GM19099 (cell line): ENCODE measurements around the gene CTSC.

Experiments
- POLR2A ChIP-seq: IDR thresholded peaks from 3 replicates; pipeline ENCODE4 v1.6.1; 2011; ENCODE audit warnings: low read depth; ENCODE audit not compliant: insufficient read length; ENCODE audit errors: extremely low read depth

Gene CTSC

GRCh38 chr11:88284336-88285050 lies 53.0 kb downstream of the CTSC start:
- TF ChIP-seq POLR2A = no peak

GRCh38 chr11:88282747-88283515 lies 54.6 kb downstream of the CTSC start:
- no peak for TF ChIP-seq POLR2A

GRCh38 chr11:88281317-88281712 lies 56.2 kb downstream of the CTSC start:
- TF ChIP-seq POLR2A = no peak

- TF ChIP-seq POLR2A = no peak
Measured at GRCh38 chr11:88280673-88281316, 56.7 kb downstream of the CTSC start.

- no peak for TF ChIP-seq POLR2A
Measured at GRCh38 chr11:88277349-88277915, 60.1 kb downstream of the CTSC start.

GRCh38 chr11:88275636-88276035 lies 61.9 kb downstream of the CTSC start:
- no peak for TF ChIP-seq POLR2A

- TF ChIP-seq POLR2A = no peak
Measured at GRCh38 chr11:88266919-88267318, 70.6 kb downstream of the CTSC start.

- TF ChIP-seq POLR2A = no peak
Measured at GRCh38 chr11:88266157-88266556, 71.4 kb downstream of the CTSC start.

GRCh38 chr11:88259431-88259830 lies 78.1 kb downstream of the CTSC start:
- no peak for TF ChIP-seq POLR2A

- TF ChIP-seq POLR2A = no peak
Measured at GRCh38 chr11:88252208-88252607, 85.3 kb downstream of the CTSC start.

GRCh38 chr11:88250566-88251242 lies 86.8 kb downstream of the CTSC start:
- no peak for TF ChIP-seq POLR2A

GRCh38 chr11:88249706-88250105 lies 87.8 kb downstream of the CTSC start:
- TF ChIP-seq POLR2A = no peak

GRCh38 chr11:88246696-88247095 lies 90.8 kb downstream of the CTSC start:
- no peak for TF ChIP-seq POLR2A
